GM18907 (cell line): ENCODE data around the gene PTPRS.

Experiments used
- ATAC-seq: cut with Tn5 transposase; IDR thresholded peaks from one replicate; pipeline ENCODE4 v1.9.1; 2021; ENCODE audit warnings: mild to moderate bottlenecking, moderate library complexity; ENCODE audit not compliant: unreplicated experiment

Gene PTPRS

GRCh38 chr19:5309438-5310204 is 31.0 kb downstream of the PTPRS start:
- no peak for ATAC-seq

GRCh38 chr19:5308451-5309437 is 31.9 kb downstream of the PTPRS start:
- no peak for ATAC-seq

- no peak for ATAC-seq
These were observed 33.0 kb downstream of the PTPRS start for GRCh38 chr19:5307655-5308054.

GRCh38 chr19:5305163-5305562 is 35.4 kb downstream of the PTPRS start:
- no peak for ATAC-seq

- no peak for ATAC-seq
These were observed 36.1 kb downstream of the PTPRS start for GRCh38 chr19:5304486-5304885.

GRCh38 chr19:5303208-5303607 is 37.4 kb downstream of the PTPRS start:
- ATAC-seq: no peak

GRCh38 chr19:5302396-5302795 is 38.2 kb downstream of the PTPRS start:
- ATAC-seq: no peak

GRCh38 chr19:5299137-5299536 is 41.5 kb downstream of the PTPRS start:
- no peak for ATAC-seq

GRCh38 chr19:5298471-5298901 is 42.1 kb downstream of the PTPRS start:
- no peak for ATAC-seq

GRCh38 chr19:5297272-5297669 is 43.3 kb downstream of the PTPRS start:
- ATAC-seq: no peak

GRCh38 chr19:5296457-5297271 is 43.9 kb downstream of the PTPRS start:
- ATAC-seq: no peak

- no peak for ATAC-seq
These were observed 44.6 kb downstream of the PTPRS start for GRCh38 chr19:5296021-5296420.

- ATAC-seq: no peak
These were observed 46.0 kb downstream of the PTPRS start for GRCh38 chr19:5294403-5295160.

- ATAC-seq: no peak
These were observed 46.8 kb downstream of the PTPRS start for GRCh38 chr19:5293612-5294378.

- no peak for ATAC-seq
These were observed 47.6 kb downstream of the PTPRS start for GRCh38 chr19:5292822-5293611.

- no peak for ATAC-seq
These were observed 48.2 kb downstream of the PTPRS start for GRCh38 chr19:5292453-5292821.

- ATAC-seq: no peak
These were observed 48.9 kb downstream of the PTPRS start for GRCh38 chr19:5291588-5292193.
